Breast epithelium (tissue), 3 donors: ENCODE measurements around the gene CPT1B.

ENCODE experiments used
- POLR2A ChIP-seq: fragments of 450-650 bp; IDR thresholded peaks from one replicate; pipeline ENCODE4 v1.6.1; 2016; ENCODE audit warnings: antibody characterized with exemption, mild to moderate bottlenecking, moderate library complexity
- TF ChIP-seq, protein P1 (sequence below), 3 donors: fragments of 450-650 bp; IDR thresholded peaks; one replicate each; pipeline ENCODE4 v1.5.1; 2016 to 2017; ENCODE audit warnings: antibody characterized with exemption in 3 of 3, mild to moderate bottlenecking in 3 of 3, moderate library complexity in 3 of 3

DNA sequence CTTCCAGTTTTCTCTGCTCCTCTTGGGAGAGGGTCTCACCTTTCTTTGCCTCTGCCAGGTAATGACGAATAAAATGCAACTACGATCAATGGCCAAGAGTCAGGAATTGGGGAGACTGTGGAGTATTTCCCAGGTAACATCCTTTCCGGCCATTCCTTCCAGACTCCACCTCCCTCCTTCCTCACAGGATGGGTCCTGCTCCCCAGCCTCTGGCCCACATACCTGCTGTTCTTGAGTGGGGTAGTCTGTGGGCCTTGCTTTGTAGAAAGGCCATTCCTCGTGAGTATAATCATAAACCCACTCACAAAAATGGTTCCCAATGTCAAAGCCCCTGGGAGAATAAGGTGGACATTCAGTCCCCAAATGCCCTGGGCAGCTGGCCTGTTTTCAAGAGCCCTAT, 1.5 kb upstream of the CPT1B start:
- TF ChIP-seq POLR2A: no peak
- TF ChIP-seq, protein P1, sequence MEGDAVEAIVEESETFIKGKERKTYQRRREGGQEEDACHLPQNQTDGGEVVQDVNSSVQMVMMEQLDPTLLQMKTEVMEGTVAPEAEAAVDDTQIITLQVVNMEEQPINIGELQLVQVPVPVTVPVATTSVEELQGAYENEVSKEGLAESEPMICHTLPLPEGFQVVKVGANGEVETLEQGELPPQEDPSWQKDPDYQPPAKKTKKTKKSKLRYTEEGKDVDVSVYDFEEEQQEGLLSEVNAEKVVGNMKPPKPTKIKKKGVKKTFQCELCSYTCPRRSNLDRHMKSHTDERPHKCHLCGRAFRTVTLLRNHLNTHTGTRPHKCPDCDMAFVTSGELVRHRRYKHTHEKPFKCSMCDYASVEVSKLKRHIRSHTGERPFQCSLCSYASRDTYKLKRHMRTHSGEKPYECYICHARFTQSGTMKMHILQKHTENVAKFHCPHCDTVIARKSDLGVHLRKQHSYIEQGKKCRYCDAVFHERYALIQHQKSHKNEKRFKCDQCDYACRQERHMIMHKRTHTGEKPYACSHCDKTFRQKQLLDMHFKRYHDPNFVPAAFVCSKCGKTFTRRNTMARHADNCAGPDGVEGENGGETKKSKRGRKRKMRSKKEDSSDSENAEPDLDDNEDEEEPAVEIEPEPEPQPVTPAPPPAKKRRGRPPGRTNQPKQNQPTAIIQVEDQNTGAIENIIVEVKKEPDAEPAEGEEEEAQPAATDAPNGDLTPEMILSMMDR (IDR thresholded peaks at IDR 0.05): no peak
